OCI-LY3 (cell line): ENCODE measurements around the gene ARHGEF10L.

Source experiments
- EZH2phosphoT487 ChIP-seq: fragments of 200-600 bp; shearing (Covaris generic); IDR thresholded peaks from 2 replicates; pipeline ENCODE4 v1.6.1; 2018; ENCODE audit warnings: antibody characterized with exemption, mixed run types, low read depth
- TF ChIP-seq, protein P1 (sequence below): fragments of 200-600, 300-600 bp; sonication (generic); IDR thresholded peaks from 2 replicates; pipeline ENCODE4 v1.5.1; 2014; ENCODE audit warnings: antibody characterized with exemption, low read length, low read depth

DNA sequence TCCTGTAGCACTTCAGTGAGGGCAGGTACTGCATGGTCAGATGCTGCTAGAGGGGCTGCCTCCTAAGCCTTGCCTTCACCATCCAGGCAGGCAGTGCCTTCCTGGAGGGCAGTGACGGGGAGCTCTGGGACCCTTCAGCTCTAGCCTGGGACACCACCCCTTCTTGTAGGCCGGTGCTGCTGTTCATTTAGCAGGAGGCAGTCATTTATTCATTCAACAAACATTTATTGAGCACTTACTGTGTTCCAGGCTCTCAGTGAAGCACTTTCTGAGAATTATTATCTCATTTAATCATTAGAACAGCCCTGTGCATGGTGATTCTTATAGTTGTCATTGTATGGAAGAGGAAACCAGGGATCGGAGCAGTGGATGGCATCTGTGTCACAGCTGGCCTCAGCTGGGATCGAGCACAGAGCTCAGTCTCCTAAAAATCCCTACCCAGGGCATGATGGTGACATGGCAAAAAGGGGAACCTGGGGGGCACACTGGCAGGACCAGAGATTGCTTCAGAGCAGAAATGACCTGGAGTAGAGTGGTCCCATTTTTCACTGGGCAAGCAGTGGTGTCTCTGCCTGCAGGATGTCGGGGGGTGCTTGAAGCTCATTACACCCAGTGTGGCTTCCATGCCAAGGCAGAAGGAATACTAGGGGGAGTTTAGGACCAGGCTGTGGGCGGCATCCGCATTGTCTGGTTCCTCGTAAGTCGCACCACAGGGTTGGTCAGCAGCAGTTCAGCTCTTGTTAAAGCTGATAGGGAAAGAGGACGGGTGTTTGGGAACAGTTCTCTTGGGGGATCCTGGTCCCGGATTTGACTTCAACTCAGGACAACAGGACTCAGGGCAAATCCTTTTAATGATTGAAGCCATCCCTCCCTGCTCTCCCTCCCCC is 28.8 kb downstream of the ARHGEF10L start:
- TF ChIP-seq, protein P1, sequence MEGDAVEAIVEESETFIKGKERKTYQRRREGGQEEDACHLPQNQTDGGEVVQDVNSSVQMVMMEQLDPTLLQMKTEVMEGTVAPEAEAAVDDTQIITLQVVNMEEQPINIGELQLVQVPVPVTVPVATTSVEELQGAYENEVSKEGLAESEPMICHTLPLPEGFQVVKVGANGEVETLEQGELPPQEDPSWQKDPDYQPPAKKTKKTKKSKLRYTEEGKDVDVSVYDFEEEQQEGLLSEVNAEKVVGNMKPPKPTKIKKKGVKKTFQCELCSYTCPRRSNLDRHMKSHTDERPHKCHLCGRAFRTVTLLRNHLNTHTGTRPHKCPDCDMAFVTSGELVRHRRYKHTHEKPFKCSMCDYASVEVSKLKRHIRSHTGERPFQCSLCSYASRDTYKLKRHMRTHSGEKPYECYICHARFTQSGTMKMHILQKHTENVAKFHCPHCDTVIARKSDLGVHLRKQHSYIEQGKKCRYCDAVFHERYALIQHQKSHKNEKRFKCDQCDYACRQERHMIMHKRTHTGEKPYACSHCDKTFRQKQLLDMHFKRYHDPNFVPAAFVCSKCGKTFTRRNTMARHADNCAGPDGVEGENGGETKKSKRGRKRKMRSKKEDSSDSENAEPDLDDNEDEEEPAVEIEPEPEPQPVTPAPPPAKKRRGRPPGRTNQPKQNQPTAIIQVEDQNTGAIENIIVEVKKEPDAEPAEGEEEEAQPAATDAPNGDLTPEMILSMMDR: no peak
- TF ChIP-seq EZH2phosphoT487: no peak
